Liver (tissue), 9 donors: ENCODE measurements around the gene ZC3H12D. TPM values are rescaled to one million over a fixed set of nuclear protein-coding genes. Genes with fewer than 3 reads are reported as not detected.

Experiments used
- DNase-seq: peaks from one replicate; pipeline ENCODE4 v3.0.0-alpha.2; 2017; ENCODE audit warnings: low spot score
- H3K27ac ChIP-seq, 2 donors: one replicate each; pipeline ENCODE4 v1.7.0; 2013; ENCODE audit warnings: inconsistent platforms in 2 of 2, low read length in 2 of 2, control low read depth in 1 of 2, low read depth in 1 of 2, mild to moderate bottlenecking in 1 of 2
- H3K27me3 ChIP-seq, 4 donors: one replicate each; pipeline versions ENCODE4 v1.6.1 to v1.7.0; 2013; ENCODE audit warnings: low read length in 3 of 4, inconsistent platforms in 1 of 4, mild to moderate bottlenecking in 1 of 4, moderate library complexity in 1 of 4; ENCODE audit not compliant: control insufficient read depth in 4 of 4, insufficient read depth in 4 of 4
- H3K36me3 ChIP-seq, 4 donors: one replicate each; pipeline versions ENCODE4 v1.6.1 to v1.7.0; 2013; ENCODE audit warnings: low read length in 3 of 4, mild to moderate bottlenecking in 3 of 4, low read depth in 1 of 4, moderate library complexity in 1 of 4; ENCODE audit not compliant: control insufficient read depth in 4 of 4, insufficient read depth in 3 of 4
- H3K4me1 ChIP-seq, 4 donors: one replicate each; pipeline versions ENCODE4 v1.6.1 to v1.7.0; 2013; ENCODE audit warnings: low read length in 3 of 4, mild to moderate bottlenecking in 3 of 4, moderate library complexity in 1 of 4; ENCODE audit not compliant: control insufficient read depth in 4 of 4, insufficient read depth in 4 of 4
- H3K4me3 ChIP-seq, 3 donors: one replicate each; pipeline versions ENCODE4 v1.6.1 to v1.7.0; 2013; ENCODE audit warnings: low read length in 3 of 3, control low read depth in 1 of 3, low read depth in 1 of 3, mild to moderate bottlenecking in 1 of 3
- H3K9ac ChIP-seq, 2 donors: one replicate each; pipeline ENCODE4 v1.7.0; 2013; ENCODE audit warnings: low read length in 2 of 2, mild to moderate bottlenecking in 2 of 2, moderate library complexity in 2 of 2, control low read depth in 1 of 2, low read depth in 1 of 2
- H3K9me3 ChIP-seq, 4 donors: one replicate each; pipeline versions ENCODE4 v1.6.1 to v1.7.0; 2013; ENCODE audit warnings: low read length in 3 of 4; ENCODE audit not compliant: control insufficient read depth in 4 of 4
- ATF3 ChIP-seq: IDR thresholded peaks from 2 replicates; pipeline ENCODE4 v1.6.1; 2016; ENCODE audit warnings: antibody characterized with exemption
- CTCF ChIP-seq: fragments of 150-350 bp; IDR thresholded peaks from 2 replicates; pipeline ENCODE4 v1.5.1; 2017; ENCODE audit warnings: improper control_type of control experiment, low read depth, low read length; ENCODE audit not compliant: missing input control
- EGR1 ChIP-seq, 2 donors: IDR thresholded peaks; 2 replicates each; pipeline ENCODE4 v1.6.1; 2016 to 2018; ENCODE audit warnings: antibody characterized with exemption in 2 of 2, low read depth in 2 of 2
- FOXA1 ChIP-seq: IDR thresholded peaks from 2 replicates; pipeline ENCODE4 v1.6.1; 2016; ENCODE audit warnings: antibody characterized with exemption
- FOXA2 ChIP-seq: IDR thresholded peaks from 2 replicates; pipeline ENCODE4 v1.6.1; 2016; ENCODE audit warnings: antibody characterized with exemption
- GABPA ChIP-seq, 2 donors: IDR thresholded peaks in 1 of 2; conservative IDR thresholded peaks in 1 of 2; 2 replicates each; pipeline ENCODE4 v1.6.1; 2016; ENCODE audit warnings: antibody characterized with exemption in 2 of 2, mild to moderate bottlenecking in 1 of 2, moderate library complexity in 1 of 2
- HNF4A ChIP-seq, 2 donors: conservative IDR thresholded peaks; 2 replicates each; pipeline ENCODE4 v1.6.1; 2016; ENCODE audit warnings: antibody characterized with exemption in 2 of 2, mild to moderate bottlenecking in 2 of 2
- HNF4G ChIP-seq: IDR thresholded peaks from 2 replicates; pipeline ENCODE4 v1.6.1; 2016; ENCODE audit warnings: antibody characterized with exemption
- MAX ChIP-seq: IDR thresholded peaks from 2 replicates; pipeline ENCODE4 v1.6.1; 2016; ENCODE audit warnings: antibody characterized with exemption
- NR2F2 ChIP-seq: IDR thresholded peaks from 2 replicates; pipeline ENCODE4 v1.6.1; 2016; ENCODE audit warnings: antibody characterized with exemption
- RAD21 ChIP-seq, 2 donors: IDR thresholded peaks; 2 replicates each; pipeline ENCODE4 v1.6.1; 2016; ENCODE audit warnings: antibody characterized with exemption in 2 of 2, mild to moderate bottlenecking in 2 of 2
- REST ChIP-seq: IDR thresholded peaks from 2 replicates; pipeline ENCODE4 v1.6.1; 2016; ENCODE audit warnings: antibody characterized with exemption, mild to moderate bottlenecking
- RXRA ChIP-seq, 2 donors: IDR thresholded peaks; 2 replicates each; pipeline ENCODE4 v1.6.1; 2017 to 2018; ENCODE audit warnings: antibody characterized with exemption in 2 of 2, mild to moderate bottlenecking in 1 of 2
- SP1 ChIP-seq: IDR thresholded peaks from 2 replicates; pipeline ENCODE4 v1.6.1; 2018; ENCODE audit warnings: antibody characterized with exemption, mild to moderate bottlenecking
- TAF1 ChIP-seq: conservative IDR thresholded peaks from 2 replicates; pipeline ENCODE4 v1.6.1; 2016; ENCODE audit warnings: antibody characterized with exemption, mild to moderate bottlenecking
- YY1 ChIP-seq: IDR thresholded peaks from 2 replicates; pipeline ENCODE4 v1.6.1; 2016; ENCODE audit warnings: antibody characterized with exemption, mild to moderate bottlenecking
- ZBTB33 ChIP-seq: IDR thresholded peaks from 2 replicates; pipeline ENCODE4 v1.6.1; 2016; ENCODE audit warnings: antibody characterized with exemption
- WGBS: extraction: QIAGEN DNeasy Blood & Tissue Kit; methylation state at CpG from one replicate; pipeline ENCODE4 v1.1.7; 2013; 5-methylcytosine and 5-hydroxymethylcytosine counted together
- polyA plus RNA-seq, 2 donors: library from polyadenylated mRNA; stranded (reverse) in 1 of 2; unstranded in 1 of 2; fragments of 200-250 nt in 1 of 2; fragments of >200 nt in 1 of 2; fragmentation: Nextera tagmentation in 1 of 2; extraction: Ambion mirVana in 1 of 2; gene quantifications; one replicate each; pipeline versions ENCODE4 v1.2.1 to v1.2.3, GENCODE V29; 2013 to 2015
- total RNA-seq, 2 donors: library from RNA; depleted of rRNA; stranded (reverse); fragments of >200 nt; gene quantifications; one replicate each; pipeline ENCODE4 v1.2.3, GENCODE V29; 2014
- donor health status: healthy.
- donor health status: healthy.
- donor health status: healthy.
- donor health status: healthy.
- donor health status: healthy.

ZC3H12D gene
- total and polyA plus RNA-seq, 4 donors = 0.07 to 1.4 (median 0.84) TPM

GRCh38 chr6:149419696-149420404 lies 65.0 kb downstream of the ZC3H12D start (continued):
- TF ChIP-seq FOXA2 (no peak), MAX (no peak), NR2F2 (no peak), GABPA (IDR thresholded peaks at IDR 0.05 in 1 of 2, conservative IDR thresholded peaks at IDR 0.05 in 1 of 2) (no peak)

GRCh38 chr6:149414821-149415220 lies 70.0 kb downstream of the ZC3H12D start:
- peaks cover 0 to 6% (median 0%) of the 10 kb centered on the region in 4 donors for H3K4me1 ChIP-seq
- H3K36me3 ChIP-seq = peaks cover 0 to 8% (median 4%) of the 10 kb centered on the region in 4 donors
- WGBS = 86% methylated on average over 4 of the region's 4 CpGs
- H3K27ac ChIP-seq = no peak overlapping the region
- H3K9ac ChIP-seq = no peak overlapping the region
- no peaks in the 10 kb centered on the region for H3K27me3 ChIP-seq
- no peaks in the 10 kb centered on the region for H3K9me3 ChIP-seq
- H3K4me3 ChIP-seq = no peak overlapping the region
- DNase-seq = no peak
- TF ChIP-seq HNF4A (conservative IDR thresholded peaks at IDR 0.05) = no peak
- no peak for TF ChIP-seq RAD21 (IDR thresholded peaks at IDR 0.05)
- no peak for TF ChIP-seq RXRA (IDR thresholded peaks at IDR 0.05)
- TF ChIP-seq YY1 = no peak
- no peak for TF ChIP-seq EGR1 (IDR thresholded peaks at IDR 0.05; ENCODE audit: low read depth in 2 of 2)
- no peak for TF ChIP-seq SP1
- no peak for TF ChIP-seq TAF1
- TF ChIP-seq FOXA2 = no peak
- TF ChIP-seq FOXA1 = no peak
- TF ChIP-seq CTCF = no peak
- TF ChIP-seq HNF4G = no peak

GRCh38 chr6:149414009-149414408 lies 70.8 kb downstream of the ZC3H12D start:
- Histone ChIP-seq H3K9me3 (no peaks in the 10 kb centered on the region), H3K9ac (no peak overlapping the region), H3K36me3 (peaks cover 0 to 12% (median 8%) of the 10 kb centered on the region in 4 donors), H3K4me1 (peaks cover 0 to 7% (median 0%) of the 10 kb centered on the region in 4 donors), H3K27me3 (no peaks in the 10 kb centered on the region), H3K4me3 (no peak overlapping the region), H3K27ac (no peak overlapping the region)
- WGBS = 93% methylated on average over 4 of the region's 4 CpGs
- DNase-seq = no peak
- TF ChIP-seq REST (no peak), ATF3 (no peak), HNF4G (no peak), MAX (no peak), RAD21 (IDR thresholded peaks at IDR 0.05) (no peak), EGR1 (IDR thresholded peaks at IDR 0.05; ENCODE audit: low read depth in 2 of 2) (no peak), SP1 (no peak), ZBTB33 (no peak), YY1 (no peak)
